Measurements from ENCODE around the gene VCL. TPM values are rescaled to one million over a fixed set of nuclear protein-coding genes. Genes with fewer than 3 reads are reported as not detected.

Gene VCL
- polyA plus RNA-seq, 1 of the 3 experiments (the other 2 are of a cell fraction) = 147 TPM

- DNase-seq = no peak
- no peak for TF ChIP-seq TEAD4 (IDR thresholded peaks at IDR 0.05; ENCODE audit: borderline replicate concordance, insufficient read depth)
- TF ChIP-seq RAD21 (IDR thresholded peaks at IDR 0.05; ENCODE audit: low read length) = no peak
- TF ChIP-seq, protein P1, sequence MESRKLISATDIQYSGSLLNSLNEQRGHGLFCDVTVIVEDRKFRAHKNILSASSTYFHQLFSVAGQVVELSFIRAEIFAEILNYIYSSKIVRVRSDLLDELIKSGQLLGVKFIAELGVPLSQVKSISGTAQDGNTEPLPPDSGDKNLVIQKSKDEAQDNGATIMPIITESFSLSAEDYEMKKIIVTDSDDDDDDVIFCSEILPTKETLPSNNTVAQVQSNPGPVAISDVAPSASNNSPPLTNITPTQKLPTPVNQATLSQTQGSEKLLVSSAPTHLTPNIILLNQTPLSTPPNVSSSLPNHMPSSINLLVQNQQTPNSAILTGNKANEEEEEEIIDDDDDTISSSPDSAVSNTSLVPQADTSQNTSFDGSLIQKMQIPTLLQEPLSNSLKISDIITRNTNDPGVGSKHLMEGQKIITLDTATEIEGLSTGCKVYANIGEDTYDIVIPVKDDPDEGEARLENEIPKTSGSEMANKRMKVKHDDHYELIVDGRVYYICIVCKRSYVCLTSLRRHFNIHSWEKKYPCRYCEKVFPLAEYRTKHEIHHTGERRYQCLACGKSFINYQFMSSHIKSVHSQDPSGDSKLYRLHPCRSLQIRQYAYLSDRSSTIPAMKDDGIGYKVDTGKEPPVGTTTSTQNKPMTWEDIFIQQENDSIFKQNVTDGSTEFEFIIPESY (IDR thresholded peaks at IDR 0.05; ENCODE audit: borderline replicate concordance, low read depth) = no peak
- ChIA-PET CTCF (interaction anchor here (1.8 kb wide), 1 partner anchor 45 kb away, joined by 3 read pairs; no protein-coding TSS in a partner anchor), POLR2A (no interaction called here)
- 92% methylated on average over 4 of the region's 4 CpGs for WGBS (ENCODE audit: low lambda C conversion rate)
- Histone ChIP-seq H3K4me1 (ENCODE audit: control insufficient read depth in 1 of 2, insufficient read depth in 2 of 2, low read depth in 1 of 2, low read length in 1 of 2) (peaks cover 0 to 3% of the 10 kb centered on the region in 2 experiments; a peak in 1 of 4 replicates), H3K4me2 (no peak overlapping the region), H3K27me3 (ENCODE audit: insufficient read depth) (no peaks in the 10 kb centered on the region), H3K36me3 (replicated peaks in 1 of 2; ENCODE audit: control insufficient read depth in 1 of 2, insufficient read depth in 2 of 2, low read length in 1 of 2) (no peaks in the 10 kb centered on the region), H3F3A (replicated peaks; ENCODE audit: insufficient read depth) (no peaks in the 10 kb centered on the region), H3K27ac (ENCODE audit: low read depth in 2 of 2, low read length in 1 of 2) (no peak overlapping the region), H3K9ac (no peak overlapping the region), H3K9me2 (no peaks in the 10 kb centered on the region), H3K4me3 (ENCODE audit: low read depth in 2 of 2, low read length in 1 of 2) (no peak overlapping the region), H2AFZ (ENCODE audit: low read depth) (no peak overlapping the region), H3K79me2 (ENCODE audit: insufficient read depth) (no peaks in the 10 kb centered on the region), H4K20me1 (ENCODE audit: insufficient read depth) (no peaks in the 10 kb centered on the region), H3K9me3 (no peaks in the 10 kb centered on the region)
Observed at GRCh38 chr10:73979141-73979808, 18.6 kb upstream of the VCL start.

DNA sequence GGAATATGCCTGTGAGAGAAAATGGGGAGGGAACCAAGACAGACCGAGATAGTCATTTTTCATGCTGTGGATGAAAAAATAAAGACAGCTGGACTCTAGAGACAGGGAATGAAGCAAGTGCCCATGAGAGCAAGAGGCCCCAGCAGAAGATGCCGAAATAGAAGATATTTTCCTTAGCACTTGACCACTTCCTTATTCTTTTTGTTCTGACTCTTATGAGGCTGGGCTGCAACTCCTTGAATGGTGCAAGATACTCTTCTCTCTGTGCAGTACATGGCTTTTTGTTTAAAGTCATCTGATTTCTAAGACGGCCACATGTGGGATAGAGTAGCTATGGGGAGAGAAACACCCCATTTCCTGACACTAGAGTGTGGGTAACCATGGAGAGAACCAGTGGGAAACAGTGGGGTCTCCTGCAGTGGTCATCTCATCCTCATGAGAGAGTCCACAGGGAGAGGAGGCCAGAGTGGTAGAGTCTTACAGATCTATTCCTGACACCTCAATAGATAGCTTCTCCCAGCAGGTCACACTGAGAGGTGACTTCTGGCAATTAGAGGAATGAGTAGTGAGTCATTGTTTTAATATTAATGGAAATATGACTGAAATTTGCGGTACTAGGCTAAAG, 18.0 kb upstream of the VCL start:
- TF ChIP-seq, protein P2, sequence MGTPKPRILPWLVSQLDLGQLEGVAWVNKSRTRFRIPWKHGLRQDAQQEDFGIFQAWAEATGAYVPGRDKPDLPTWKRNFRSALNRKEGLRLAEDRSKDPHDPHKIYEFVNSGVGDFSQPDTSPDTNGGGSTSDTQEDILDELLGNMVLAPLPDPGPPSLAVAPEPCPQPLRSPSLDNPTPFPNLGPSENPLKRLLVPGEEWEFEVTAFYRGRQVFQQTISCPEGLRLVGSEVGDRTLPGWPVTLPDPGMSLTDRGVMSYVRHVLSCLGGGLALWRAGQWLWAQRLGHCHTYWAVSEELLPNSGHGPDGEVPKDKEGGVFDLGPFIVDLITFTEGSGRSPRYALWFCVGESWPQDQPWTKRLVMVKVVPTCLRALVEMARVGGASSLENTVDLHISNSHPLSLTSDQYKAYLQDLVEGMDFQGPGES (IDR thresholded peaks at IDR 0.05; ENCODE audit: low read depth, low read length) = no peak
- TF ChIP-seq SIN3A (IDR thresholded peaks at IDR 0.05; ENCODE audit: borderline replicate concordance, low read depth, low read length) (no peak), RAD21 (IDR thresholded peaks at IDR 0.05; ENCODE audit: low read length) (no peak), RXRA (IDR thresholded peaks at IDR 0.05; ENCODE audit: borderline replicate concordance, low read depth) (no peak), GATA2 (CRISPR knock-in tag; IDR thresholded peaks at IDR 0.05) (no peak), JUND (IDR thresholded peaks at IDR 0.05) (no peak), TAF1 (IDR thresholded peaks at IDR 0.05; ENCODE audit: borderline replicate concordance, low read depth, low read length) (no peak), EP300 (IDR thresholded peaks at IDR 0.05; ENCODE audit: borderline replicate concordance in 1 of 2, low read depth in 1 of 2, low read length in 1 of 2) (no peak), FOSL2 (IDR thresholded peaks at IDR 0.05; ENCODE audit: borderline replicate concordance, low read depth) (no peak)
- TF ChIP-seq, protein P1 (IDR thresholded peaks at IDR 0.05; ENCODE audit: borderline replicate concordance, low read depth) = no peak
- H3K27ac ChIP-seq (ENCODE audit: low read depth in 2 of 2, low read length in 1 of 2) = no peak overlapping the region
- no peak for DNase-seq
- no peaks in the 10 kb centered on the region for H3K9me3 ChIP-seq
- no peak overlapping the region for H2AFZ ChIP-seq (ENCODE audit: low read depth)
- WGBS (ENCODE audit: low lambda C conversion rate) = 83% methylated on average over 4 of the region's 4 CpGs
- H3K27me3 ChIP-seq (ENCODE audit: insufficient read depth) = no peaks in the 10 kb centered on the region
- no peak overlapping the region for H3K4me2 ChIP-seq
- no peak overlapping the region for H3K9ac ChIP-seq
- ChIA-PET CTCF (no interaction called here), POLR2A (no interaction called here)
- H3F3A ChIP-seq (replicated peaks; ENCODE audit: insufficient read depth) = no peaks in the 10 kb centered on the region
- H3K79me2 ChIP-seq (ENCODE audit: insufficient read depth) = no peaks in the 10 kb centered on the region
- H3K4me3 ChIP-seq (ENCODE audit: low read depth in 2 of 2, low read length in 1 of 2) = no peak overlapping the region
- H4K20me1 ChIP-seq (ENCODE audit: insufficient read depth) = no peaks in the 10 kb centered on the region
- no peaks in the 10 kb centered on the region for H3K9me2 ChIP-seq
- no peaks in the 10 kb centered on the region for H3K36me3 ChIP-seq (replicated peaks in 1 of 2; ENCODE audit: control insufficient read depth in 1 of 2, insufficient read depth in 2 of 2, low read length in 1 of 2)
- peaks cover 0 to 3% of the 10 kb centered on the region in 2 experiments; a peak in 1 of 4 replicates for H3K4me1 ChIP-seq (ENCODE audit: control insufficient read depth in 1 of 2, insufficient read depth in 2 of 2, low read depth in 1 of 2, low read length in 1 of 2)

Data from SK-N-SH (cell line).